Sigmoid colon (tissue), 7 donors: ENCODE measurements around the gene RUFY1. TPM values are rescaled to one million over a fixed set of nuclear protein-coding genes. Genes with fewer than 3 reads are reported as not detected.

Experiments
- DNase-seq: peaks from one replicate; pipeline ENCODE4 v3.0.0-alpha.2; 2019
- H3K27ac ChIP-seq, 4 donors: fragments of 200-600 bp; sonication (generic); one replicate each; pipeline ENCODE4 v1.5.1; 2016 to 2019; ENCODE audit warnings: mild to moderate bottlenecking in 1 of 4
- H3K27me3 ChIP-seq, 3 donors: fragments of 200-600 bp; sonication (generic); one replicate each; pipeline ENCODE4 v1.5.1; 2019; ENCODE audit warnings: mild to moderate bottlenecking in 1 of 3
- H3K36me3 ChIP-seq, 4 donors: fragments of 200-600 bp; sonication (generic); one replicate each; pipeline ENCODE4 v1.5.1; 2016 to 2019
- H3K4me1 ChIP-seq, 4 donors: fragments of 200-600 bp; sonication (generic); one replicate each; pipeline ENCODE4 v1.5.1; 2017 to 2019
- H3K4me3 ChIP-seq, 4 donors: fragments of 200-600 bp; sonication (generic); one replicate each; pipeline ENCODE4 v1.5.1; 2017 to 2019; ENCODE audit warnings: mild to moderate bottlenecking in 2 of 4, moderate library complexity in 1 of 4
- H3K9me3 ChIP-seq, 4 donors: fragments of 200-600 bp in 3 of 4; sonication (generic) in 3 of 4; one replicate each; pipeline versions ENCODE4 v1.5.1 to v1.6.1; 2013 to 2019
- CTCF ChIP-seq, 4 experiments: fragments of 450-650 bp in 3 of 4; fragments of 200-600 bp in 1 of 4; IDR thresholded peaks; one replicate each; pipeline ENCODE4 v1.5.1; 2016 to 2019; ENCODE audit warnings: antibody characterized with exemption in 4 of 4, mild to moderate bottlenecking in 3 of 4, moderate library complexity in 2 of 4
- EP300 ChIP-seq, 4 donors: sonication (generic); formaldehyde crosslinking; IDR thresholded peaks; one replicate each; pipeline ENCODE4 v1.6.1; 2017; ENCODE audit warnings: antibody characterized with exemption in 4 of 4
- POLR2A ChIP-seq, 2 donors: fragments of 450-650 bp; IDR thresholded peaks; one replicate each; pipeline ENCODE4 v1.6.1; 2016; ENCODE audit warnings: antibody characterized with exemption in 2 of 2, mild to moderate bottlenecking in 2 of 2, moderate library complexity in 2 of 2
- POLR2AphosphoS5 ChIP-seq, 4 donors: sonication (generic); formaldehyde crosslinking; IDR thresholded peaks; one replicate each; pipeline ENCODE4 v1.6.1; 2017; ENCODE audit warnings: antibody characterized with exemption in 4 of 4
- WGBS, 2 donors: extraction: QIAGEN DNeasy Blood & Tissue Kit; methylation state at CpG; one replicate each; pipeline ENCODE4 v1.1.7; 2013; 5-methylcytosine and 5-hydroxymethylcytosine counted together
- intact Hi-C: fragments of 100-400 bp; cut with DNase I; formaldehyde crosslinking; loops from one replicate; pipeline ENCODE4 v1.15.1; 2023
- polyA plus RNA-seq, 3 donors: library from polyadenylated mRNA; stranded (reverse); fragments of 200-250 nt; gene quantifications; one replicate each; pipeline ENCODE4 v1.2.3, GENCODE V29; 2013
- total RNA-seq, 4 donors: library from RNA; depleted of rRNA; stranded (reverse); fragments of >200 nt; gene quantifications; one replicate each; pipeline ENCODE4 v1.1.0, GENCODE V29; 2016
- donor health status: healthy with polysubstance abuse.
- donor health status: Bipolar disorder and iron deficiency.
- donor health status: healthy.

The RUFY1 gene
- total and polyA plus RNA-seq, 7 donors = 28.9 to 79.8 (median 34.2) TPM

DNA sequence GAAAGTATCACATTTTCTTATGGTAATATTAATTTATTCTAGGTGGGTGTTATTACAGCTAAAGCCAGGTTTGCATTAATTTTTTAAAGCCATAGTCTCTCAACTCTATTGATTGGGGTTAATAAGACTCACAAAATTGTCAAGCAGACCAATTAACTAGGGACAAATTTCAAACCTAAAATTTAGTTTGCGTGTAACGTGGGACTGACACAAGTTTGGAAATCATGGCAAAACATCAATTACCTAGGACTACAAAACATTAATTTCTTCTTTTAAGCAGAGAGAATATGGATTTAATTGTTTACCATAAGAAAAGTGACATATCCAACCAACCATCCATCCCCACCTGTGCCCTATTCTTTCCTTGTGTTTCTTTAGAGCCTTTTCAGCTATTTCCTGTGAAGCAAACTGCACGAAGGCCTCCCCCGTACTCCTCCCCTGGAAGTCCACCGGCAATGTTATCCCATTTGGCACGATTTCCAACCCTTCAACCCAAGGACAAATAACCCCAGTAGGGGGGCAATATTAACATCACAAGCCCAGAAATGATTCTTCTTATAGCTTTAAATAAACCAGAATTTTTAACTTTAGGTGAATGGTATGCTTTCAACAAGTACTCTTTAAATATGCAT lies 68.7 kb downstream of the RUFY1 start:
- WGBS, 2 donors = 32 to 34% methylated on average over 6 of the region's 6 CpGs
- peak overlapping the region in 2 of 4 donors; percentile 100 for H3K27ac ChIP-seq

DNA sequence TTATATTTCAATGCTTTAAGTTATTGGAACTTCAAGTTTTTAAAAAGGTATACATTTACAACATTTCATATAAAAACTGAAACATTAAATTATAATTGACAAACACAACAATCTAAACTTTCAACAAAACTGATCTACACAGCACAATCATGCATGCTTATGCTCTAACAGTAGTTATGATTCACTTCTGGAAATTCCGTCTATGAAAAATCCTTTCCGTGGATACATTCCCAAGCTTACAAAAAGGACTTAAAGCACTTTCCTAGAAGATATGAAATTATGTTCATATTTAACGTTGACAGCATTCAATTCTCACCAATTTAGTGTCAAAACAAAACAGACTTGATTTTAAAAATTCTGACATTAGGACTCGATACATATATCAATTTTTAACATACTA lies 69.4 kb downstream of the RUFY1 start:
- Histone ChIP-seq H3K4me1 (peaks cover 0 to 79% (median 72%) of the 10 kb centered on the region in 4 donors), H3K4me3 (peak overlapping the region; percentile 7 to 100 (median 54)), H3K27ac (peak overlapping the region in 3 of 4 donors; percentile 100), H3K27me3 (no peaks in the 10 kb centered on the region), H3K9me3 (no peaks in the 10 kb centered on the region), H3K36me3 (peaks cover 37 to 74% (median 59%) of the 10 kb centered on the region in 4 donors)
- DNase-seq = no peak
- TF ChIP-seq CTCF (IDR thresholded peaks at IDR 0.05) (no peak), POLR2AphosphoS5 (IDR thresholded peaks at IDR 0.05) (no peak), EP300 (IDR thresholded peaks at IDR 0.05) (no peak), POLR2A (IDR thresholded peaks at IDR 0.05) (no peak)
- intact Hi-C loops = loop anchor here (5.0 kb wide), 2 partner anchors 62 to 188 kb away; partner anchors contain the start of gene MGAT4B
- 7 to 20% methylated on average over 4 of the region's 4 CpGs for WGBS, 2 donors

More for the DNA sequence above, 68.7 kb downstream of the RUFY1 start:
- H3K9me3 ChIP-seq = no peaks in the 10 kb centered on the region
- no peaks in the 10 kb centered on the region for H3K27me3 ChIP-seq
- intact Hi-C loops = no loop called here
- TF ChIP-seq EP300 (IDR thresholded peaks at IDR 0.05) = no peak
- TF ChIP-seq CTCF (IDR thresholded peaks at IDR 0.05) = no peak
- no peak for TF ChIP-seq POLR2AphosphoS5 (IDR thresholded peaks at IDR 0.05)
- TF ChIP-seq POLR2A (IDR thresholded peaks at IDR 0.05) = no peak
- peaks cover 0 to 75% (median 65%) of the 10 kb centered on the region in 4 donors for H3K4me1 ChIP-seq
- peak; percentile 29 for DNase-seq
- peak overlapping the region in 2 of 4 donors; percentile 100 for H3K4me3 ChIP-seq
- peaks cover 41 to 82% (median 66%) of the 10 kb centered on the region in 4 donors for H3K36me3 ChIP-seq

GRCh38 chr5:179620293-179620692 lies 69.9 kb downstream of the RUFY1 start:
- TF ChIP-seq EP300 (IDR thresholded peaks at IDR 0.05) (no peak), CTCF (IDR thresholded peaks at IDR 0.05) (no peak), POLR2AphosphoS5 (IDR thresholded peaks at IDR 0.05) (no peak), POLR2A (IDR thresholded peaks at IDR 0.05) (no peak)
- peak overlapping the region; percentile 100 for H3K27ac ChIP-seq
- H3K9me3 ChIP-seq = no peaks in the 10 kb centered on the region
- H3K27me3 ChIP-seq = no peaks in the 10 kb centered on the region
- WGBS, 2 donors = 2 to 5% methylated on average over 3 of the region's 3 CpGs
- peaks cover 37 to 69% (median 54%) of the 10 kb centered on the region in 4 donors for H3K36me3 ChIP-seq
- no peak for DNase-seq
- intact Hi-C loops = loop anchor here (5.0 kb wide), 2 partner anchors 63 to 187 kb away; partner anchors contain the start of gene MGAT4B
- peaks cover 0 to 77% (median 72%) of the 10 kb centered on the region in 4 donors for H3K4me1 ChIP-seq
- peak overlapping the region; percentile 7 to 100 (median 54) for H3K4me3 ChIP-seq

DNA sequence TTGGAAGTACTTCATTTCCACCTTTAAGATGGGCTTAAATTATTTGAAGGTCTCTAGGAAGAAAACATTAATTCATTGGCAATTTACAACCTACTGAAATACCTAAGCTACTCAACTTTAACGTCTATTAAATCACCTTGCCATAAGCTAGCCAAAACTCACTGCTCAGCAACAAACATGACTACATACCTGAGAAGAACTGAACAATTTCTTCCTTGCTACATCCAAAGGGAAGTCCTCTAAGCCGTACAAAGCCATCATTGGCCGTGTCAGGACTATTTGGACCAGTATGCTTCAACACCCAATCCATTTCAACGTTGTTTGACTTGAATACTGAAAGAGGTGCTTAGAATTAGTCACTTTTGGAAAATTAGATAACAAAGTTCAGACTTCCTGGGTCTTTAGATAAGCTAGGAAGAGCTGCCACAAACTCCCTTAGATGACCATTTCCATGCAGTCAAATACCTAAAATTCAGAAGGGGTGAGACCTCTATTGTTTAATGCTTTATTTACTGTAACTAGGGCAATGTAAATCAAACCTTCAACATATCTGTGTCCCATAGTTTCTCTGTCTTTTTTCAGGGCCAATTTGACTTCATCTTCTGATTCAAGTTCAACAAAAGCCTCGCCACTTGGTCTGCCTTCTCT lies 70.5 kb downstream of the RUFY1 start:
- peak overlapping the region; percentile 100 for H3K27ac ChIP-seq

More for the DNA sequence above, 70.5 kb downstream of the RUFY1 start:
- Histone ChIP-seq H3K9me3 (no peaks in the 10 kb centered on the region), H3K4me3 (peak overlapping the region in 3 of 4 donors; percentile 98 to 100 (median 100)), H3K36me3 (peaks cover 35 to 64% (median 48%) of the 10 kb centered on the region in 4 donors), H3K4me1 (peaks cover 0 to 73% (median 67%) of the 10 kb centered on the region in 4 donors), H3K27me3 (no peaks in the 10 kb centered on the region)
- TF ChIP-seq POLR2A (IDR thresholded peaks at IDR 0.05) (no peak), CTCF (IDR thresholded peaks at IDR 0.05) (no peak), EP300 (IDR thresholded peaks at IDR 0.05) (no peak), POLR2AphosphoS5 (IDR thresholded peaks at IDR 0.05) (no peak)
- DNase-seq = peak; percentile 19
- intact Hi-C loops = loop anchor here (5.0 kb wide), 2 partner anchors 64 to 186 kb away; partner anchors contain the start of gene MGAT4B
- 3 to 14% methylated on average over 5 of the region's 5 CpGs for WGBS, 2 donors
